ENCODE results near the gene TBX4. TPM values are rescaled to one million over a fixed set of nuclear protein-coding genes. Genes with fewer than 3 reads are reported as not detected.

The TBX4 gene
- total RNA-seq, result not detected

DNA sequence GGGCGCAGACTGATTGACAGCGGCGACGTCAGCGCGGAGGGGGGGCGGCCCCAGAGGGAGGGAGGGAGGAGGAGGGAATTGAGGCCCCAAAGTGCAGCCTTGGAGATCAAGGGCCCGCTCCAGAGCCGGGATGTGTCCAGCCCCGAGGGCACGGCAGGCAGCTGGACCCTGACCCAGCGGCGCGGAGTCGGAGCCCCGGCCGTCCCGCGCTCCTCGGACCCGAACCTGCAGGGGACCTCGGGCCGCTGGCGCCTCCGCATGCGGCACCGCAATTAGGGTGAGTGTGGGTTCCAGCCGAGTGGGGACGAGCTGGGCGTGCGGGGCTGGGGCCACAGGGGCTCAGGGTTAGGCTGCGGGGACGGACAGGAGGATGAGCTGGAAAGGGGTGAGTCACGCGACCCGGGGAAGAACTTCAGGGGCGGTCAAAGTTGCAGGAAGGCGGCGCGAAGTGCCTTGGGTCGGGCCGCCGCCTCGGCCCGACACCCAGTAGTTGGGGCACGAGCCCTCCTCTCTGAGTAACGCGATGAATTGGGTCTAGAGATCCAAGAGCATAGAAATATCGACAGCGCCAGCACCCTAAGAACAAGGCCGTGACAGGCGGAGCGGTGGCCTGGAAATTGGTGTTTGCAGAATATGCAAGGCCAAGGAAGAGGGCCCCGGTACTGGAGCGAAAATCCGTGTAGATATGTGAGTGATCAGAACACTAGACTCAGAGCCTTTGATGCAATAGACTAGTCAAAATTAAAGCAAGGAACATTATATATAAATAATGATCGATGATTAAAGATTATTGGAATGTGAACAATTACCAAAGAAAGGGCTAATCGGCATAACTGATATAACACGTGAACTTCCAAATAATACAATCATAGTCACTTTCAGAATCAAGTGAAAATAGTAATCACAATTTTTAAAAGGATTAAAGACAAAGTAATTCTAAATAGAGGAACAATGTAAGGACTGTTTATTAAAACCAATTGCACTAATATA, at the start of gene TBX4:
Gene TBX4 (plus strand): TSS at position 122 of the 990 bp plus-strand sequence. CDS start 4,069 bp downstream, outside the sequence.
- no peaks in the 10 kb centered on the region for H3K9me3 Mint-ChIP-seq
- no peak for ATAC-seq (replicated peaks)
- H3K27me3 Mint-ChIP-seq, result peaks cover 57% of the 10 kb centered on the region
- no peaks in the 10 kb centered on the region for H3K36me3 Mint-ChIP-seq (ENCODE audit: low read depth)
- peak within 1 kb of the TSS; percentile 51 for H3K4me3 Mint-ChIP-seq
- no peak within 1 kb of the TSS for H3K27ac Mint-ChIP-seq
- peaks cover 5% of the 10 kb centered on the region for H3K4me1 Mint-ChIP-seq

DNA sequence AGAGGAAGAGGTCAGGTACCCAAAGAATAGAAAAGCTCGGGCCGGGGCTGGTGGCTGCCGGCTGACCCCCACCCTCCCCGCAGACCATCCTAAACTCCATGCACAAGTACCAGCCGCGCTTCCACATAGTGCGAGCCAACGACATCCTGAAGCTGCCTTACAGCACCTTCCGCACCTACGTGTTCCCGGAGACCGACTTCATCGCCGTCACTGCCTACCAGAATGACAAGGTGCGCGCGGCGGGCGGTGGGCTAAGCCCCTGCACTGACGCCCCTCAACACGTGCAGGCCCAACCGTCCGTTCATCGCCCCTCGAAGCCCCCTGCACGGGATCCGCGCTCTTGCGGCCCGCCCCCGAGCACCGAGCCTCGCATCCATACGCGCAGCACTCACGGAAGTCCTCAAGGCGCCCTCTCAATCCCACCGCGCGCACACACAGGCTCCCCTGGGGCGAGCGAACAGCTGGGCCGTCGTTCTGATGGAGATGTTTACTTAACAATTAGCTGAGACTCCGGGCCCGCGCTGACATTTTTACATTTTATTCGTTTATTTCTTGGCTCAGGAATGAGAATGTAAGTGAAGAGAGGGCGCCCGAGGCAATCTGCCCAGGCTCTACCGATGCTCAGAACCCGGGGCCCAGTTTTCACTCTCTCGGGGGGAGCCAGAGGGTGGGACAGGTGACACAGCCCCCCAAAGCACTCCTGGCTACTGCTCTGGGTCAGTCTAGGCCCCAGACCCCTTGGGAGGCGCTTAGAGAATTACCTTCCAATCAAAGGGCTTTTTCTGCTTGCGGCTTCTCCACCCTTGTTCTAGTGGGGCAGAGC, 49.0 kb upstream of the TBX4 start:
- Mint-ChIP-seq H3K27ac (no peak overlapping the region), H3K4me1 (peaks cover 9% of the 10 kb centered on the region), H3K36me3 (ENCODE audit: low read depth) (peaks cover 11% of the 10 kb centered on the region), H3K4me3 (peak overlapping the region; percentile 47), H3K27me3 (peaks cover 50% of the 10 kb centered on the region), H3K9me3 (no peaks in the 10 kb centered on the region)
- peak; percentile 31 for ATAC-seq (replicated peaks)

DNA sequence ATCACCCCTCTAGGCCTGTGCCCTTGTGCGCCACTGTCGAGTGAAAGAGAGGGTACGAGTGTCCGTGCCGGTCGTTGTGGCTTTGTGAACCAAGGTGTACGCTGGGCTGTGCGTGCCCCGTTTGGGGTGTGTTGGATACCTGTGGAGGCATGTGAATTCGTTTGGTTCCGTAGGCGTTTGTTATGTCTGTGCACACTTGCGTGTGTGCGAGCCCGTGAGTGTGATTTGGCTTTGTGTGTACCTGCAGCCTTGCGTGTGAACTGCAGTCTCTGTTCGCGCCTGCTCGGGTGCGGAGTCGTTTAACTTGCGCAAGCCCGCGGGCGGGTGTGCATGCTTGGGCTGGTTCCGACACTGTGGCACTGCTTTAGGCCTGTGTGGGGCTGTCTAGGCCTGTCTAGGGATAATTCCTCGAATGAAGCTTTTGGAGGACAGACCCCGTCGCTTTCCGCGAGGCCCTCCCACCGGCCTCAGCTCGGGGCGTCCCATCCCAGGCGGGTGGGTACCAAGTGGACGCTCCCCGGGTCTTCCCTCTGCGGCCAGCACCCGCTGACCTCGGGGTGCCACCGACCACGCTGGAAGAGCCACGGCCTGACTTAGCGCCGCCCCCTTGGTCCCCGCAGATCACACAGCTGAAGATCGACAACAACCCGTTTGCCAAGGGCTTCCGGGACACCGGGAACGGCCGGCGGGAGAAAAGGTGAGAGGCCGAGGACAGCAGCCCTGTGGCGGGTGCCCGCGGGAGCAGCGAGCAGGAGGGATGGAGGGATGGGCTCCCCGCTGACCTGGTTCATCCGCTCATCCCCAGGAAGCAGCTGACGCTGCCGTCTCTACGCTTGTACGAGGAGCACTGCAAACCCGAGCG, 48.2 kb upstream of the TBX4 start:
- no peak overlapping the region for H3K27ac Mint-ChIP-seq
- H3K27me3 Mint-ChIP-seq, result peaks cover 48% of the 10 kb centered on the region
- peaks cover 6% of the 10 kb centered on the region for H3K36me3 Mint-ChIP-seq (ENCODE audit: low read depth)
- no peaks in the 10 kb centered on the region for H3K9me3 Mint-ChIP-seq
- peak overlapping the region; percentile 47 for H3K4me3 Mint-ChIP-seq
- no peak for ATAC-seq (replicated peaks)
- peaks cover 5% of the 10 kb centered on the region for H3K4me1 Mint-ChIP-seq

DNA sequence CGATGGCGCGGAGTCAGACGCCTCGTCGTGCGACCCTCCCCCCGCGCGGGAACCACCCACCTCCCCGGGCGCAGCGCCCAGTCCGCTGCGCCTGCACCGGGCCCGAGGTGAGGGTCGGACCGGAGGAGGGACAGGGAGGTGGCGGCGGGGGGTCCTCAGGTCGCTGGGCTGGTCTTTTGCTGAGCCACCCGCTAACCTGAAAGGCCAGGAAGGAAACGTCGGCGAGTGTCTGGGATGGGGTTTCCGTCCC, 47.6 kb upstream of the TBX4 start:
- Mint-ChIP-seq H3K9me3 (no peaks in the 10 kb centered on the region), H3K4me1 (peaks cover 5% of the 10 kb centered on the region), H3K27me3 (peaks cover 48% of the 10 kb centered on the region), H3K36me3 (ENCODE audit: low read depth) (peaks cover 6% of the 10 kb centered on the region), H3K27ac (no peak overlapping the region), H3K4me3 (peak overlapping the region; percentile 47)
- no peak for ATAC-seq (replicated peaks)

DNA sequence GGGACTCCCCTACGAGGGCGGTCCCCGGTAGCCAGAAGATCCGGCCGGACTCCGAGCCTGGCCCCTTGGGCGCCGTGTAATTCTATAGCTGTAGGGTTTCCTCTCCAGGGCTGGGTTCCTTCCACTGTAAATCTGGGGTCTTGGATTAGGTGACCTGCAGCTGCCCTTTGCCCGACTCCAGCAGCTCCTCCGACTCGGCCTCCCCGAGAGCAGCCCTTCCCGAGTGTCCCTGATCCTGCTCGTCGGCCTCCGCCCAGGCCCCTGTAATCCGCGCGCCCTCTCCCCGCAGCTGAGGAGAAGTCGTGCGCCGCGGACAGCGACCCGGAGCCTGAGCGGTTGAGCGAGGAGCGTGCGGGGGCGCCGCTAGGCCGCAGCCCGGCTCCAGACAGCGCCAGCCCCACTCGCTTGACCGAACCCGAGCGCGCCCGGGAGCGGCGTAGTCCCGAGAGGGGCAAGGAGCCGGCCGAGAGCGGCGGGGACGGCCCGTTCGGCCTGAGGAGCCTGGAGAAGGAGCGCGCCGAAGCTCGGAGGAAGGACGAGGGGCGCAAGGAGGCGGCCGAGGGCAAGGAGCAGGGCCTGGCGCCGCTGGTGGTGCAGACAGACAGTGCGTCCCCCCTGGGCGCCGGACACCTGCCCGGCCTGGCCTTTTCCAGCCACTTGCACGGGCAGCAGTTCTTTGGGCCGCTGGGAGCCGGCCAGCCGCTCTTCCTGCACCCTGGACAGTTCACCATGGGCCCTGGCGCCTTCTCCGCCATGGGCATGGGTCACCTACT, 47.1 kb upstream of the TBX4 start:
- Mint-ChIP-seq H3K36me3 (ENCODE audit: low read depth) (peaks cover 6% of the 10 kb centered on the region), H3K27ac (no peak overlapping the region), H3K4me3 (peak overlapping the region; percentile 47), H3K4me1 (peaks cover 5% of the 10 kb centered on the region), H3K27me3 (peaks cover 53% of the 10 kb centered on the region), H3K9me3 (no peaks in the 10 kb centered on the region)
- no peak for ATAC-seq (replicated peaks)

DNA sequence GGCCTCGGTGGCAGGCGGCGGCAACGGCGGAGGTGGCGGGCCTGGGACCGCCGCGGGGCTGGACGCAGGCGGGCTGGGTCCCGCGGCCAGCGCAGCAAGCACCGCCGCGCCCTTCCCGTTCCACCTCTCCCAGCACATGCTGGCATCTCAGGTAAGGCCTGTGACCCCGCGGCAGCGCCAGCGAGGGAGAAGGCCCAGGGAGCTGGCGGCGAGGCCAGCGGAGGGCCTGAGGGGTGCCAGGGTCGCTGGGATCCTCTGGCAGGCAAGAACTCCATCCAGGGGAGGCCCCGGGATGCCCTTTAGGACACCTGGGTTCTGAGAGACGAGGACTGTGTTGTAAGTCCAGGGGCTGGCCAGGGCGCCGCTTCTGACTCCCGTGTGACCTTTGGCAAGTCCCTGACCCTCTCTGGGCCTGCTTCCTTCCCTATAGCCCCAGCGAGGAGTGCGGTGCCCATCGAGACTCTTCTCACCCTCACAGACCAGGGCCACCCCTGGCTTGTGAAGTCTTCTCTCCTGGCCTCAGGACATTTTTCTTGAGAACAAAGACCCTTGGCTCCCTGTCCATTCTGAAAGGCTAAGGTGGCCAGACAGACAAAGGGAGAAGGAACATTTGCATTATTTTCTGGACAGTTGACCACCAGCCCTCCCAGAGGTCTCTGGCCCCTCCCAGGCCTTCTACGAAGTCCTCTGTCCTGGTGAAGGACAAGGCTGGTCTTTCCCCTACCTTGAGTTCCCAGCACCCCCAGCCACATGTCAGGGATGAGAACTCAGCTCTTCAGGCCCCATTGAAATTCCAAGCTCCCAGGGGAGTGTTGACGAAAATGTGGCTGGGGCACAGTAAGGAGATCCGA, 46.3 kb upstream of the TBX4 start:
- peaks cover 6% of the 10 kb centered on the region for H3K36me3 Mint-ChIP-seq (ENCODE audit: low read depth)
- H3K4me3 Mint-ChIP-seq, result no peak overlapping the region
- peaks cover 11% of the 10 kb centered on the region for H3K4me1 Mint-ChIP-seq
- no peak for ATAC-seq (replicated peaks)
- H3K27me3 Mint-ChIP-seq, result peaks cover 60% of the 10 kb centered on the region
- no peaks in the 10 kb centered on the region for H3K9me3 Mint-ChIP-seq
- no peak overlapping the region for H3K27ac Mint-ChIP-seq

DNA sequence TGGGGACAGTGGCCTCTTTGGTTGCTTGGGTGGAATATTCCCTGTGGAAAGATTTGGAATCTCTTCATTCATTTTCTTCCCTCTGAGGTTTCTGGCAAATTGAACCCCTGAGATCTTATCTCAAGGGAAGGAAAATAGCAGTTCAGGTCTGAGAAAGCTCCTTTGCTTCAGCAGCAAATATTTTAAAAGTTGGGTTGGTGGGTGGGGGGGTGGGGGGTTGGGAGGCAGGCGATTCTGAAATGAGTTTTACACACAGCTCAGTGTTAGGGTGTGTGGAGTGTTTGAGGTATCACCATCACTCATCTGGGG, 45.7 kb upstream of the TBX4 start:
- H3K36me3 Mint-ChIP-seq (ENCODE audit: low read depth), result peaks cover 6% of the 10 kb centered on the region
- H3K27me3 Mint-ChIP-seq, result peaks cover 55% of the 10 kb centered on the region
- peaks cover 11% of the 10 kb centered on the region for H3K4me1 Mint-ChIP-seq
- H3K4me3 Mint-ChIP-seq, result no peak overlapping the region
- no peak overlapping the region for H3K27ac Mint-ChIP-seq
- H3K9me3 Mint-ChIP-seq, result no peaks in the 10 kb centered on the region
- no peak for ATAC-seq (replicated peaks)

DNA sequence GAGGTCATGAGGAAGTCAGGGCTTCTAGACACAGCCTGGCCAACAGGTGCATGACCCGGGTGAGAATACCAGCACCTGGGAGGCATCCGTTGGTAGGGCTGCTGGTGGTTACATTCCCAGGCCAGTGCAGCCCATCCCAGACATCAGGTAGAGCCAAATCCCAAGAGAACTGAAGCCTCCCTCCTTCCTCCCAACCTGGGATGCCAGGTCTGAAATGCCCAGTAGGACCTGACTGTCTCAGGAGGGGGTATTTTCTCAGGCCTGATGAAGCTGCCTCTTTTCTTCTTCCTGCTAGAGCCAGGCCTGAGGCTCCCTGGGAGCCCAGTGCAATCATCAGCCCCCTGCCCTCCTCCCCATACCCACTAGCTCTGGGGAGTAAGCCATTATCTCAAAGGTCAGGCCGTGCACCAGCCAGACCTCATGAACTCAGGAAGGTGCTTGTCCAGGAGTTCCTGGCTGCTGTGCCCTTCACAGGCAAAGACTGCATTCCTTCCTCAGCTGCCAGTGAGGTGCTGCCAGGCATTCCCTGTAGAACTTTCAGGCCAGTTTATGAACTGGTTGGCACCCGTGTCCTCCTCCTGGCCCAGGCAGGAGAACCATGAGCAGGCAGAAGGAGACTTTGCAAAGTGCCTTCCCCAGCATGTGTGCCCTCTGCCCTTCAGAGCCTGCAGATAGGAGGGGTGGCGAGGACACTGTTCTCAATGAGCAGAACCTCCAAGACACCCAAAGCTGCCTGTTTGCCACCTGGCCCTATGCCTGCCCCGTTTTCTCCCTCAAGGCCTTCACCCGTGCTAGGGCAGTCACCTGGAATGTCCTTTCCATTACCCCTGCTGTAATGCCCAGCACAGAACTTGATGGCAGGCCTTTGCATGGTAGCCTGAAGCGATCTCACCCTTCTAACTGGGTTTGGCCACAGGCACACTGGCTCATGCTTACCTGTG, 45.0 kb upstream of the TBX4 start:
- Mint-ChIP-seq H3K27me3 (peaks cover 53% of the 10 kb centered on the region), H3K4me3 (no peak overlapping the region), H3K27ac (no peak overlapping the region)

DNA sequence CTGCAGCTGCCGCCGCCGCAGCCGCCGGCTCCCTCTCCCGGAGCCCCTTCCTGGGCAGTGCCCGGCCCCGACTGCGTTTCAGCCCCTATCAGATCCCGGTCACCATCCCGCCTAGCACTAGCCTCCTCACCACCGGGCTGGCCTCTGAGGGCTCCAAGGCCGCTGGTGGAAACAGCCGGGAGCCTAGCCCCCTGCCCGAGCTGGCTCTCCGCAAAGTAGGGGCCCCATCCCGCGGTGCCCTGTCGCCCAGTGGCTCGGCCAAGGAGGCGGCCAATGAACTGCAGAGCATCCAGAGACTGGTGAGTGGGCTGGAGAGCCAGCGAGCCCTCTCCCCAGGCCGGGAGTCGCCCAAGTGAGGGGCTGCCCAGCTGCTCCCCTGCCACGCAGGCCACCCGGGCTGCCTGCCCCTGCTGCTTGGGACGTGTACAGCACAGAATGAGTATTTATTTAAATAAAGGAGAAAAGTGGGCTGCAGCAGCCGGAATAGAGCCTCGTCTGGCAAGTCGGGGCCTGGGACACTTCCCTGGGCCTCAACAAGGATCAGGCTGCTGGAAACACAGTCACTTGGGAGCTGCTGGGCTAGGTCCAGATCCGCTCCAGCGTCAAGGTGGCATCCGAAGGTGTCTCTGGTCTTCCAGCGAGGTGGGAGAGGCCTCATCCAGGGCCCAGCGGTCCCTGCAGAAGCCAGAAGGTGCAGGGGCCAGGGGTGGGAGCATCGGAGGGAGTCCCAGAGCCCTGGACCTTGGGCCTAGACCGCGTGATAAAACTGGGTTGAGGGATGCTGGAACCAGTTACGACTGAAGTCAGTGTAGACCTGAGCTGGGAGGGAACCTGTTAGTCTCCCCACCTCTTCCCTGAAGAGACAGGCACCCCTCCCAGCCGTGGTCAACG, 43.8 kb upstream of the TBX4 start:
- Mint-ChIP-seq H3K27ac (no peak overlapping the region), H3K36me3 (ENCODE audit: low read depth) (no peaks in the 10 kb centered on the region), H3K4me1 (peaks cover 6% of the 10 kb centered on the region), H3K27me3 (peaks cover 43% of the 10 kb centered on the region), H3K4me3 (peak overlapping the region; percentile 53), H3K9me3 (no peaks in the 10 kb centered on the region)
- ATAC-seq (replicated peaks), result no peak

More for the DNA sequence above, 45.0 kb upstream of the TBX4 start:
- H3K9me3 Mint-ChIP-seq, result no peaks in the 10 kb centered on the region
- H3K36me3 Mint-ChIP-seq (ENCODE audit: low read depth), result peaks cover 5% of the 10 kb centered on the region
- H3K4me1 Mint-ChIP-seq, result peaks cover 11% of the 10 kb centered on the region
- ATAC-seq (replicated peaks), result no peak

DNA sequence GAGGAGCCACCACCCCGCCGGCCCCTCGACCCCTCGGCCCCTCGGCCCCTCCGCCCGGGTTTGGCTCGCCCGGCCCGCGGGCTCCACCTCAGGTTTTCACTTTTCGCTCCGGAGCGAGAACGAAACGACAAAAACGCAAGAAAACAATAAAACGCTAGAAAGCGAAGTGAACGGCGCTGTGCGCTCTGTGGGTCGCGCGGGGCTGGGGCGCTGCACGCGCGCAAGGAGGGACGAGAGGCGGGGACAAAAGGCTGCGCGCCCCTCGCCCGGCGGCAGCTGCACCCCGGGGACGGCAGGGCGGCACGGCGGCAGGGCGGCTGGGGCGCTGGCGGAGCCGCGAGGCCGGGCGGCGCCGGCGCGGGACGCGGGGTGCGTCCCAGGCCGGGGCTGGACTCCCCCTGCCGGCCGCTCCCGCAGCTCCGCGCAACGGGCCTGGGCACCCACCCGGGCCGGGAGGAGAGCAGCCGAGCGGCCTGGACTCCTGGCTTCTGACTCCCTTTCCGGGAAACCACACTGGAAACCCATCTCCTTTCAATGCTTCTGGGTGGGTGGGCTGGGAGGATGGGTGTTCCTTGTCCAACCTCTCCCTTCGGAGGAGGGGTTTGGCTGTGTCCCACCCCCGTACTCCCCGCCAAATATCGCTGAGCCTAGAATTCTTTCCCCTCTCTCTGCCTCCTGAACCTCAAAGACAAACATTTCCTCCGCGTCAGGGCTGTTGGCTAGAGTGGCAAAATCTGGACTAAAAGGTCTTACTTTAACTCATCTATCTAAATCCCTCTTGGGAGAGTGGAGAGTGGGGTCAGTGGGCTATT, 42.7 kb upstream of the TBX4 start:
- no peak overlapping the region for H3K27ac Mint-ChIP-seq
- peak overlapping the region; percentile 74 for H3K4me3 Mint-ChIP-seq
- H3K27me3 Mint-ChIP-seq, result peaks cover 37% of the 10 kb centered on the region
- ATAC-seq (replicated peaks), result no peak
- H3K36me3 Mint-ChIP-seq (ENCODE audit: low read depth), result no peaks in the 10 kb centered on the region
- H3K4me1 Mint-ChIP-seq, result peaks cover 6% of the 10 kb centered on the region
- H3K9me3 Mint-ChIP-seq, result no peaks in the 10 kb centered on the region
